Neutrophil (primary cell): ENCODE data around the gene MLLT10.
A peak's percentile ranks its signal among the peaks of the same experiment; 100 is the strongest.
"Not testable (repeated sequence)": the region's sequence is repeated elsewhere in the genome, so short reads cannot be mapped to it uniquely, and the experiment has no call there.

Source experiments
- H3K27ac ChIP-seq: fragments of 200-600 bp; sonication (generic); 2 replicates; pipeline ENCODE4 v1.5.1; 2016; ENCODE audit warnings: mild to moderate bottlenecking, moderate library complexity
- H3K27me3 ChIP-seq: fragments of 200-600 bp; sonication (generic); 2 replicates; pipeline ENCODE4 v1.6.0; 2016; ENCODE audit warnings: mild to moderate bottlenecking
- H3K36me3 ChIP-seq: fragments of 200-600 bp; sonication (generic); 2 replicates; pipeline ENCODE4 v1.5.1; 2017
- H3K4me1 ChIP-seq, 2 experiments: fragments of 200-600 bp in 1 of 2; sonication (generic) in 1 of 2; 1 replicate in 1 of 2; 2 replicates in 1 of 2; pipeline versions ENCODE4 v1.5.1 to v1.6.1; 2013 to 2016; ENCODE audit warnings: low read depth in 1 of 2, low read length in 1 of 2, mild to moderate bottlenecking in 1 of 2, moderate library complexity in 1 of 2; ENCODE audit not compliant: control insufficient read depth in 1 of 2, insufficient read depth in 1 of 2
- H3K4me3 ChIP-seq, 2 experiments: fragments of 200-600 bp in 1 of 2; sonication (generic) in 1 of 2; 1 replicate in 1 of 2; 2 replicates in 1 of 2; pipeline ENCODE4 v1.5.1; 2013 to 2016; ENCODE audit warnings: low read depth in 1 of 2, low read length in 1 of 2, mild to moderate bottlenecking in 1 of 2, moderate library complexity in 1 of 2
- H3K9me3 ChIP-seq: fragments of 200-600 bp; sonication (generic); 2 replicates; pipeline ENCODE4 v1.5.1; 2016
- CTCF ChIP-seq: fragments of 200-600 bp; sonication (generic); IDR thresholded peaks from 2 replicates; pipeline ENCODE4 v1.5.1; 2016; ENCODE audit warnings: antibody characterized with exemption

The MLLT10 gene

GRCh38 chr10:21625623-21626229 is 91.7 kb downstream of the MLLT10 start:
- peak overlapping the region; percentile 75 for H3K27ac ChIP-seq
- no peaks in the 10 kb centered on the region for H3K36me3 ChIP-seq
- TF ChIP-seq CTCF = no peak
- H3K9me3 ChIP-seq = no peaks in the 10 kb centered on the region
- no peaks in the 10 kb centered on the region for H3K27me3 ChIP-seq
- H3K4me3 ChIP-seq = peak overlapping the region in 1 of 2 experiments; percentile 5
- H3K4me1 ChIP-seq = peaks cover 21 to 24% of the 10 kb centered on the region in 2 experiments

GRCh38 chr10:21626457-21627161 is 92.6 kb downstream of the MLLT10 start:
- no peak overlapping the region for H3K4me3 ChIP-seq
- peaks cover 21 to 24% of the 10 kb centered on the region in 2 experiments for H3K4me1 ChIP-seq
- no peaks in the 10 kb centered on the region for H3K27me3 ChIP-seq
- no peaks in the 10 kb centered on the region for H3K9me3 ChIP-seq
- H3K36me3 ChIP-seq = no peaks in the 10 kb centered on the region
- TF ChIP-seq CTCF = no peak
- peak overlapping the region; percentile 75 for H3K27ac ChIP-seq

- no peaks in the 10 kb centered on the region for H3K36me3 ChIP-seq
- no peak overlapping the region for H3K4me3 ChIP-seq
- no peak overlapping the region for H3K27ac ChIP-seq
- no peaks in the 10 kb centered on the region for H3K27me3 ChIP-seq
- H3K9me3 ChIP-seq = no peaks in the 10 kb centered on the region
- TF ChIP-seq CTCF = no peak
- peaks cover 21 to 24% of the 10 kb centered on the region in 2 experiments for H3K4me1 ChIP-seq
These were observed 93.3 kb downstream of the MLLT10 start for GRCh38 chr10:21627331-21627730.

GRCh38 chr10:21628023-21628422 is 94.0 kb downstream of the MLLT10 start:
- no peak overlapping the region for H3K4me3 ChIP-seq
- TF ChIP-seq CTCF = no peak
- no peaks in the 10 kb centered on the region for H3K9me3 ChIP-seq
- H3K4me1 ChIP-seq = peaks cover 21 to 24% of the 10 kb centered on the region in 2 experiments
- no peaks in the 10 kb centered on the region for H3K36me3 ChIP-seq
- H3K27ac ChIP-seq = no peak overlapping the region
- H3K27me3 ChIP-seq = no peaks in the 10 kb centered on the region

GRCh38 chr10:21628645-21629044 is 94.6 kb downstream of the MLLT10 start:
- H3K36me3 ChIP-seq, H3K4me3 ChIP-seq, H3K27me3 ChIP-seq, H3K9me3 ChIP-seq, H3K27ac ChIP-seq: not testable (repeated sequence)
- peaks cover 21 to 24% of the 10 kb centered on the region in 2 experiments for H3K4me1 ChIP-seq

- H3K9me3 ChIP-seq = no peaks in the 10 kb centered on the region
- H3K4me3 ChIP-seq = no peak overlapping the region
- no peak for TF ChIP-seq CTCF
- H3K4me1 ChIP-seq = peaks cover 0 to 16% of the 10 kb centered on the region in 2 experiments
- peaks cover 9% of the 10 kb centered on the region for H3K36me3 ChIP-seq
- H3K27ac ChIP-seq = peak overlapping the region; percentile 51
- no peaks in the 10 kb centered on the region for H3K27me3 ChIP-seq
These were observed 100.8 kb downstream of the MLLT10 start for GRCh38 chr10:21634599-21635365.
